H1 (cell line): ENCODE results near the gene S1PR2. TPM values are rescaled to one million over a fixed set of nuclear protein-coding genes. Genes with fewer than 3 reads are reported as not detected.

Source experiments
- CBX8 ChIP-seq: fragments of 300-800, 300-1000 bp; sonication (generic); IDR thresholded peaks from 2 replicates; pipeline ENCODE4 v1.7.1; 2016; ENCODE audit warnings: low read depth, low read length, borderline replicate concordance
- MAX ChIP-seq: IDR thresholded peaks from 2 replicates; pipeline ENCODE4 v1.6.1; 2012; ENCODE audit warnings: inconsistent platforms
- NANOG ChIP-seq: IDR thresholded peaks from 2 replicates; pipeline ENCODE4 v1.6.1; 2011; ENCODE audit warnings: low read length, low read depth, mild to moderate bottlenecking, inconsistent platforms; ENCODE audit not compliant: insufficient read depth, poor library complexity, severe bottlenecking
- ZNF274 ChIP-seq: IDR thresholded peaks from 2 replicates; pipeline ENCODE4 v1.7.0; 2012; ENCODE audit warnings: low read length, borderline replicate concordance; ENCODE audit errors: extremely low read depth
- polyA plus RNA-seq, 7 experiments: library from polyadenylated mRNA; depleted of rRNA in 3 of 7; stranded (reverse) in 5 of 7; unstranded in 2 of 7; fragments of >200 nt in 5 of 7; fragments of 200-250 nt in 2 of 7; gene quantifications; 1 replicate in 5 of 7; 2 replicates in 1 of 7; 4 replicates in 1 of 7; pipeline versions ENCODE4 v1.2.1 to v1.2.3, GENCODE V29; 2011 to 2013; ENCODE audit warnings: missing spikeins in 2 of 7, mixed read lengths in 2 of 7
- total RNA-seq: library from RNA; stranded (reverse); fragmentation: NEBNext Ultra II Directional; extraction: Animal tissue kit (Norgen Biotek cat#: 25700); gene quantifications from 2 replicates; pipeline ENCODE4 v1.2.1, GENCODE V29; 2021

The S1PR2 gene
- total and polyA plus RNA-seq, 2 of the 8 experiments (the other 6 are each of a cell fraction or from before 2014, with no cell fraction given) = 17.5 to 19.4 TPM

GRCh38 chr19:10205636-10206035 lies 25.5 kb downstream of the S1PR2 start (continued):
- TF ChIP-seq MAX (no peak), NANOG (no peak), ZNF274 (no peak), CBX8 (no peak)
- TF ChIP-seq, all 59 proteins: peak for 0
